ENCODE results near the gene ATXN3. TPM values are rescaled to one million over a fixed set of nuclear protein-coding genes. Genes with fewer than 3 reads are reported as not detected.

ATXN3 gene
- total RNA-seq, 4 donors from 2014 or later = 17.1 to 35.6 (median 25.9) TPM

DNA sequence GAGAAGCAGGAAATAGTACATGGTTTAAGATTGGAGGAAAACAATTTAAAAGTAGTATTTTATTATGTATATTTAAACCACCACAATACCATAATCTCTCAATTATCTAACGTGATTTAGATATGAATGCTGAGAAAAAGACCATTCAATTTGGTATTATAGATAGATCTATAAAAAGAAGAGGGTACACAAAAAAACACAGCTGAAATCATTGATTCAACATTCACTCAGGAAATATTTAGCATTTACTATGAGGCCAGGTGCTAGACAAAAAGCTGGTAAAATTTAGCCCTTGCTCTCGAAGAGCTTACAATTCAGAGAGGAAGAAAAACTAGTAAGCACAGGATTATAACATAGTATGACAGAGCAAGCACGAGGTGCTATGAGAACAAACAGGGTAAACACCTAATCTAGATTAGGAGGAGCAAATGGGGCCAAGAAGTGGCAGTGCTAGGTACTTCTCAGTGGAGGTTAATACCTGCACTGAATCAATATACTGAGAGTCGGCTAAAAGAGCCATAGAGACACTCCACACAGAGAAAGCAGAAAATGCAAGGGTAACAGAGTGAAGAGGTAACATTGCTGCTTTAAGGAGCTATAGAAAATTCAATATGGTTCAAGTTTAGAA is 94.1 kb downstream of the ATXN3 start:
- WGBS, 2 donors (ENCODE audit: low coverage in 1 of 2) = 60 to 71% methylated on average over 2 to 4 of the region's 4 CpGs
- no peak for DNase-seq
- Histone ChIP-seq H3K36me3 (peaks cover 0 to 63% (median 24%) of the 10 kb centered on the region in 4 donors), H3K27me3 (no peaks in the 10 kb centered on the region), H3K4me3 (no peak overlapping the region), H3K4me1 (no peaks in the 10 kb centered on the region), H3K27ac (no peak overlapping the region), H3K9me3 (no peaks in the 10 kb centered on the region)
- intact Hi-C loops (cut with DNase I; ENCODE audit: low total_unique reads) (no loop called here), in situ Hi-C loops (cut with MboI; ENCODE audit: low pct_ligation_motif_present in 1 of 4, low pct_unique_long_range_greater_than_20kb in 1 of 4, low sequenced_read_pairs in 3 of 4) (no loop called here)
- TF ChIP-seq POLR2A (IDR thresholded peaks at IDR 0.05) = no peak
- TF ChIP-seq EP300 (IDR thresholded peaks at IDR 0.05; ENCODE audit: low read depth) = no peak
- TF ChIP-seq, protein P1, sequence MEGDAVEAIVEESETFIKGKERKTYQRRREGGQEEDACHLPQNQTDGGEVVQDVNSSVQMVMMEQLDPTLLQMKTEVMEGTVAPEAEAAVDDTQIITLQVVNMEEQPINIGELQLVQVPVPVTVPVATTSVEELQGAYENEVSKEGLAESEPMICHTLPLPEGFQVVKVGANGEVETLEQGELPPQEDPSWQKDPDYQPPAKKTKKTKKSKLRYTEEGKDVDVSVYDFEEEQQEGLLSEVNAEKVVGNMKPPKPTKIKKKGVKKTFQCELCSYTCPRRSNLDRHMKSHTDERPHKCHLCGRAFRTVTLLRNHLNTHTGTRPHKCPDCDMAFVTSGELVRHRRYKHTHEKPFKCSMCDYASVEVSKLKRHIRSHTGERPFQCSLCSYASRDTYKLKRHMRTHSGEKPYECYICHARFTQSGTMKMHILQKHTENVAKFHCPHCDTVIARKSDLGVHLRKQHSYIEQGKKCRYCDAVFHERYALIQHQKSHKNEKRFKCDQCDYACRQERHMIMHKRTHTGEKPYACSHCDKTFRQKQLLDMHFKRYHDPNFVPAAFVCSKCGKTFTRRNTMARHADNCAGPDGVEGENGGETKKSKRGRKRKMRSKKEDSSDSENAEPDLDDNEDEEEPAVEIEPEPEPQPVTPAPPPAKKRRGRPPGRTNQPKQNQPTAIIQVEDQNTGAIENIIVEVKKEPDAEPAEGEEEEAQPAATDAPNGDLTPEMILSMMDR (IDR thresholded peaks at IDR 0.05) = no peak
- TF ChIP-seq POLR2AphosphoS5 (IDR thresholded peaks at IDR 0.05) = no peak

DNA sequence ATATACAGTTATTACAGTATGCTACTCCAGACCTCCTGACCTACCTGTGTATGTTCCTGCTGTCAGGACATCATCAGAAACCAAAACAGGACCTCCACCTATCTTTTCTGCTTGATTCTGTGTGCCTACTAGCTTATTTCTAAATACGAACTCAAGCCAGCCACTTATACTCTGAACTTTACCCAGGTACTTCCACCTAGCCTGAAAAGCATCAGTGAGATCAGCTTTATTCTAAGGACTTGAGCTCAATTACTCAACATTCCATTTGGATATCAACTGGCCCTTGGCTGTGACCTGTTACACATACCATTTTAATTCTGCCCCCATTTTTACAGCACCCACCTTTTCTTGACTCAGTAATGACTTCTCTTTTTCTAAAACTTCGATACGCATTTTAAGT is 95.7 kb downstream of the ATXN3 start:
- DNase-seq = no peak
- Histone ChIP-seq H3K4me1 (no peaks in the 10 kb centered on the region), H3K27ac (no peak overlapping the region), H3K4me3 (no peak overlapping the region), H3K27me3 (no peaks in the 10 kb centered on the region), H3K36me3 (peaks cover 0 to 64% (median 25%) of the 10 kb centered on the region in 4 donors), H3K9me3 (no peaks in the 10 kb centered on the region)
- no peak for TF ChIP-seq POLR2AphosphoS5 (IDR thresholded peaks at IDR 0.05)
- TF ChIP-seq POLR2A (IDR thresholded peaks at IDR 0.05) = no peak
- no peak for TF ChIP-seq EP300 (IDR thresholded peaks at IDR 0.05; ENCODE audit: low read depth)
- TF ChIP-seq, protein P1 (IDR thresholded peaks at IDR 0.05) = no peak
- intact Hi-C loops (cut with DNase I; ENCODE audit: low total_unique reads) (no loop called here), in situ Hi-C loops (cut with MboI; ENCODE audit: low pct_ligation_motif_present in 1 of 4, low pct_unique_long_range_greater_than_20kb in 1 of 4, low sequenced_read_pairs in 3 of 4) (no loop called here)
- 96 to 97% methylated on average over 3 of the region's 3 CpGs for WGBS, 2 donors (ENCODE audit: low coverage in 1 of 2)

DNA sequence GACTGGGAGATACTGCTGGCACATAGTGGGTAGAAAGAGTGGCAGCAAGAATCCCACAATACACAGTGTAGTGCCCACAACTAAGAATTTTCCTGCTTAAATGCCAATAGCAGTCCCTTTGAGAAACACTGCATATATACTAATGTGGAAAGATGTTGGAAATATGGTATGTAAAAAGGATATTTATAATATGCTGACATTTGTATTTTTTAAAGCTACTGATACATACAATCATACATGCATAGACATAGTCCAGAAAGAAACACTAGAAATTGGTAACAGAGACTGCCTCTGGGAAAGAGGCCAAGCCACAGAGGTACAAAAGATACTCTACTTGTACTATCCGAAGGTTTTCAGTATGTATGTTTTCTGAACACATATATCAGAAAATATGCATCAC is 96.8 kb downstream of the ATXN3 start:
- in situ Hi-C loops (cut with MboI; ENCODE audit: low pct_ligation_motif_present in 1 of 4, low pct_unique_long_range_greater_than_20kb in 1 of 4, low sequenced_read_pairs in 3 of 4) = no loop called here

More for the DNA sequence above, 96.8 kb downstream of the ATXN3 start:
- Histone ChIP-seq H3K27ac (no peak overlapping the region), H3K4me3 (no peak overlapping the region), H3K9me3 (no peaks in the 10 kb centered on the region), H3K36me3 (peaks cover 0 to 66% (median 25%) of the 10 kb centered on the region in 4 donors), H3K27me3 (no peaks in the 10 kb centered on the region), H3K4me1 (no peaks in the 10 kb centered on the region)
- no peak for DNase-seq
- 71 to 88% methylated on average over 1 of the region's 1 CpG for WGBS, 2 donors (ENCODE audit: low coverage in 1 of 2)
- intact Hi-C loops (cut with DNase I; ENCODE audit: low total_unique reads) = no loop called here
- no peak for TF ChIP-seq POLR2A (IDR thresholded peaks at IDR 0.05)
- no peak for TF ChIP-seq POLR2AphosphoS5 (IDR thresholded peaks at IDR 0.05)
- TF ChIP-seq EP300 (IDR thresholded peaks at IDR 0.05; ENCODE audit: low read depth) = no peak
- TF ChIP-seq, protein P1 (IDR thresholded peaks at IDR 0.05) = no peak

Other genes with a start within 250 kb of the ATXN3 start
- gene TC2N, start 239.0 kb downstream of the ATXN3 start, total RNA-seq = 10 to 100 TPM; 36.0 to 85.4 (median 53.7) TPM
- gene FBLN5, start 158.9 kb downstream of the ATXN3 start, total RNA-seq = 100 to 1,000 TPM in 1 of 4 donors, 10 to 100 TPM in 3; 14.6 to 120 (median 38.7) TPM
- gene TRIP11, start 66.5 kb downstream of the ATXN3 start, total RNA-seq = 10 to 100 TPM; 14.2 to 45.6 (median 34.1) TPM
- gene NDUFB1, start 15.1 kb upstream of the ATXN3 start, total RNA-seq = 100 to 1,000 TPM in 2 of 4 donors, 10 to 100 TPM in 2; 31.4 to 434 (median 161) TPM
- gene CPSF2, start 15.4 kb upstream of the ATXN3 start, total RNA-seq = 10 to 100 TPM in 2 of 4 donors, 1 to 10 TPM in 2; 4.5 to 25.9 (median 17.0) TPM
- under 1 TPM in 2 of 4 donors, not detected in 2; 0.27 to 0.48 TPM for gene SLC24A4, start 216.6 kb upstream of the ATXN3 start, total RNA-seq